OCI-LY1 (cell line): ENCODE data around the gene GMPR.

Source experiments
- H2AFZ ChIP-seq: fragments of 200-600 bp; sonication (generic), shearing (Covaris generic); 2 replicates; pipeline ENCODE4 v1.6.0; 2014; ENCODE audit warnings: antibody characterized with exemption, mild to moderate bottlenecking, low read length
- H3F3A ChIP-seq: fragments of 200-600 bp; sonication (generic), shearing (Covaris generic); 2 replicates; pipeline ENCODE4 v1.6.0; 2014; ENCODE audit warnings: mild to moderate bottlenecking, antibody characterized with exemption, low read length, moderate library complexity; ENCODE audit not compliant: insufficient read depth
- H3K27ac ChIP-seq: fragments of 200-600 bp; sonication (generic); 2 replicates; pipeline ENCODE4 v1.5.1; 2014; ENCODE audit warnings: low read length, mixed run types, mild to moderate bottlenecking, low read depth; ENCODE audit not compliant: poor library complexity, severe bottlenecking
- H3K27me3 ChIP-seq: fragments of 200-600 bp; sonication (generic); 2 replicates; pipeline ENCODE4 v1.6.0; 2014; ENCODE audit warnings: antibody characterized with exemption, mild to moderate bottlenecking, low read length, moderate library complexity; ENCODE audit not compliant: insufficient read depth
- H3K36me3 ChIP-seq: fragments of 200-600 bp; sonication (generic); 2 replicates; pipeline ENCODE4 v1.6.1; 2014; ENCODE audit warnings: mild to moderate bottlenecking, antibody characterized with exemption, low read length, moderate library complexity, mixed read lengths; ENCODE audit not compliant: insufficient read depth
- H3K4me1 ChIP-seq: fragments of 200-600 bp; sonication (generic); 2 replicates; pipeline ENCODE4 v1.5.1; 2014; ENCODE audit warnings: mild to moderate bottlenecking, low read length, moderate library complexity; ENCODE audit not compliant: insufficient read depth, severe bottlenecking
- H3K4me2 ChIP-seq: fragments of 200-600 bp; sonication (generic), shearing (Covaris generic); 2 replicates; pipeline ENCODE4 v1.6.1; 2014; ENCODE audit warnings: low read length
- H3K4me3 ChIP-seq: fragments of 200-600 bp; sonication (generic); 2 replicates; pipeline ENCODE4 v1.5.1; 2014; ENCODE audit warnings: low read length, low read depth, mild to moderate bottlenecking, mixed read lengths; ENCODE audit not compliant: poor library complexity, severe bottlenecking
- H3K79me2 ChIP-seq: fragments of 200-600 bp; shearing (Covaris generic); 2 replicates; pipeline ENCODE4 v1.6.1; 2016; ENCODE audit warnings: mixed run types, low read length, mixed read lengths; ENCODE audit not compliant: insufficient read depth
- H3K9ac ChIP-seq: fragments of 200-600 bp; sonication (generic), shearing (Covaris generic); 2 replicates; pipeline ENCODE4 v1.6.1; 2014; ENCODE audit warnings: mild to moderate bottlenecking, low read length, mixed read lengths
- H3K9me2 ChIP-seq: fragments of 200-600 bp; sonication (generic), shearing (Covaris generic); 2 replicates; pipeline ENCODE4 v1.6.1; 2014; ENCODE audit warnings: low read depth, mild to moderate bottlenecking, low read length, mixed read lengths
- H3K9me3 ChIP-seq: fragments of 200-600 bp; shearing (Covaris generic); 2 replicates; pipeline ENCODE4 v1.6.1; 2014; ENCODE audit warnings: low read length, mixed read lengths
- H4K20me1 ChIP-seq: fragments of 200-600 bp; sonication (generic), shearing (Covaris generic); 2 replicates; pipeline ENCODE4 v1.6.0; 2016; ENCODE audit warnings: mild to moderate bottlenecking, low read length; ENCODE audit not compliant: insufficient read depth
- CTCF ChIP-seq: fragments of 200-600 bp; sonication (generic), shearing (Covaris generic); IDR thresholded peaks from 2 replicates; pipeline ENCODE4 v1.5.1; 2017; ENCODE audit warnings: mild to moderate bottlenecking, antibody characterized with exemption, low read length, moderate library complexity, mixed read lengths
- EZH2 ChIP-seq: fragments of 200-600 bp; sonication (generic), shearing (Covaris generic); IDR thresholded peaks from 2 replicates; pipeline ENCODE4 v1.8.0; 2017; ENCODE audit warnings: borderline replicate concordance, mixed run types, mild to moderate bottlenecking, antibody characterized with exemption, low read length, moderate library complexity, mixed read lengths

Gene GMPR

DNA sequence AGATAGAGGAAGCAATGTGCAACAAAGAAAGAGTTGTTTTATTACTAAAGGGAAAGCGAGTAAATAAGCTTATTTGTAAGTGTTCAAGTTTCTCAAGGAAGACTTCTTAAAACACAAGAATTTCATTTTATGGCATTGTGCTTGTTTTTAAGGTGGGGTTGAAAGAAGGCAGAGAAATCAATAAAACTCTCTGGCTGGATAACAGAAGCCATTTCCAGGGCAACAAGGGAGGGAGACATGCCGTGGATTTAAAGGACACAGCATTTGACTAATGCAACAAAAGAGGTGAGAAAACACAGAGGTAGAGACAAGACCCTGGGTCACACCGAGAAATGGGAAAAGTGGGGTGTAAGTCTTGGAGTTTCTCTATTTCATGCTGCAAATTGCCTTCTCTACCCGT lies 28.8 kb upstream of the GMPR start:
- Histone ChIP-seq H3K27ac (no peak overlapping the region), H2AFZ (no peak overlapping the region), H3K4me3 (no peak overlapping the region), H3K27me3 (no peaks in the 10 kb centered on the region), H3K9me2 (no peaks in the 10 kb centered on the region), H4K20me1 (no peaks in the 10 kb centered on the region), H3K4me2 (no peak overlapping the region), H3K79me2 (no peaks in the 10 kb centered on the region), H3K4me1 (peaks cover 23% of the 10 kb centered on the region), H3F3A (peaks cover 13% of the 10 kb centered on the region; the same call in 1 of the 2 replicates), H3K36me3 (no peaks in the 10 kb centered on the region), H3K9ac (no peak overlapping the region), H3K9me3 (no peaks in the 10 kb centered on the region)
- no peak for TF ChIP-seq CTCF
- no peak for TF ChIP-seq EZH2

DNA sequence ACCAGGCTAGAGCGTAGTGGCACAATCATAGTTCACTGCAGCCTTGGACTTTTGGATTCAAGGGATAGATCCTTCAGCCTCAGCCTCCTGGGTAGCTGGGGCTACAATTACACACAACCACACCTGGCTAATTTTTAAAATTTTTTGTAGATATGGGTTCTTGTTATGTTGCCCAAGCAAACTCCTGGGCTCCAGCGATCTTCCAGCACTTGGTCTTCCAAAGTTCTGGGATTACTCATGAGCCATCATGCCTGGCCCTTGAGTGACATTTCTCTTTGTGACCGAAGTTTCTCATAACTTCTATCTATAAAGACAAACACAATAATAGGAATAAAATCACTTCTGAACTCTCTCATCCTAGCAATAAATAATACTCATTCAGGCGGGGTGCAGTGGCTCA lies 26.1 kb upstream of the GMPR start:
- Histone ChIP-seq H3K4me1 (no peaks in the 10 kb centered on the region), H3K27me3 (0 out of 2 replicates have a peak, but pooled peaks cover 4% of the 10 kb centered on the region), H2AFZ (no peak overlapping the region), H3K9ac (no peak overlapping the region), H3K9me3 (no peaks in the 10 kb centered on the region), H3K36me3 (no peaks in the 10 kb centered on the region), H3K4me2 (no peak overlapping the region), H3K9me2 (no peaks in the 10 kb centered on the region), H3K79me2 (no peaks in the 10 kb centered on the region), H3K27ac (no peak overlapping the region), H4K20me1 (no peaks in the 10 kb centered on the region), H3F3A (no peaks in the 10 kb centered on the region), H3K4me3 (no peak overlapping the region)
- no peak for TF ChIP-seq EZH2
- TF ChIP-seq CTCF, result no peak

GRCh38 chr6:16216501-16217155 lies 21.8 kb upstream of the GMPR start:
- no peak overlapping the region for H3K4me3 ChIP-seq
- H3K36me3 ChIP-seq, result no peaks in the 10 kb centered on the region
- no peaks in the 10 kb centered on the region for H3F3A ChIP-seq
- no peaks in the 10 kb centered on the region for H4K20me1 ChIP-seq
- no peaks in the 10 kb centered on the region for H3K79me2 ChIP-seq
- H2AFZ ChIP-seq, result no peak overlapping the region
- no peak overlapping the region for H3K9ac ChIP-seq
- H3K27me3 ChIP-seq, result 0 out of 2 replicates have a peak, but pooled peaks cover 4% of the 10 kb centered on the region
- no peaks in the 10 kb centered on the region for H3K9me2 ChIP-seq
- TF ChIP-seq CTCF (no peak), EZH2 (no peak)
- H3K4me1 ChIP-seq, result no peaks in the 10 kb centered on the region
- no peak overlapping the region for H3K27ac ChIP-seq
- H3K9me3 ChIP-seq, result no peaks in the 10 kb centered on the region
- H3K4me2 ChIP-seq, result no peak overlapping the region
